ENCODE results near the gene SYNPO. TPM values are rescaled to one million over a fixed set of nuclear protein-coding genes. Genes with fewer than 3 reads are reported as not detected.

SYNPO gene
- total RNA-seq, 2 donors from 2014 or later: 0.18 to 0.53 TPM

GRCh38 chr5:150604010-150604409 is 36.5 kb upstream of the SYNPO start:
- no peaks in the 10 kb centered on the region for H3K9me3 Mint-ChIP-seq
- H3K36me3 Mint-ChIP-seq: no peaks in the 10 kb centered on the region
- no peak for DNase-seq (ENCODE audit: low spot score in 2 of 2)
- no peak for ATAC-seq
- no peak overlapping the region for H3K27ac Mint-ChIP-seq

GRCh38 chr5:150604894-150605440 is 35.5 kb upstream of the SYNPO start:
- H3K36me3 Mint-ChIP-seq: no peaks in the 10 kb centered on the region
- DNase-seq (ENCODE audit: low spot score in 2 of 2) (no peak), ATAC-seq (no peak)
- H3K9me3 Mint-ChIP-seq: no peaks in the 10 kb centered on the region
- no peak overlapping the region for H3K27ac Mint-ChIP-seq

- ATAC-seq (no peak), DNase-seq (ENCODE audit: low spot score in 2 of 2) (no peak)
- H3K36me3 Mint-ChIP-seq: no peaks in the 10 kb centered on the region
- no peak overlapping the region for H3K27ac Mint-ChIP-seq
- no peaks in the 10 kb centered on the region for H3K9me3 Mint-ChIP-seq
These were observed 34.9 kb upstream of the SYNPO start for GRCh38 chr5:150605546-150605945.

GRCh38 chr5:150606476-150606875 is 34.0 kb upstream of the SYNPO start:
- Mint-ChIP-seq H3K36me3 (no peaks in the 10 kb centered on the region), H3K9me3 (no peaks in the 10 kb centered on the region), H3K27ac (no peak overlapping the region)
- no peak for DNase-seq (ENCODE audit: low spot score in 2 of 2)
- ATAC-seq: no peak

- Mint-ChIP-seq H3K27ac (no peak overlapping the region), H3K36me3 (no peaks in the 10 kb centered on the region), H3K9me3 (no peaks in the 10 kb centered on the region)
- DNase-seq (ENCODE audit: low spot score in 2 of 2) (no peak), ATAC-seq (no peak)
These were observed 33.4 kb upstream of the SYNPO start for GRCh38 chr5:150607105-150607504.

GRCh38 chr5:150607991-150608390 is 32.5 kb upstream of the SYNPO start:
- Mint-ChIP-seq H3K27ac (no peak overlapping the region), H3K36me3 (no peaks in the 10 kb centered on the region), H3K9me3 (no peaks in the 10 kb centered on the region)
- ATAC-seq (no peak), DNase-seq (ENCODE audit: low spot score in 2 of 2) (no peak)

GRCh38 chr5:150608991-150609390 is 31.5 kb upstream of the SYNPO start:
- ATAC-seq (no peak), DNase-seq (ENCODE audit: low spot score in 2 of 2) (no peak)
- Mint-ChIP-seq H3K36me3 (no peaks in the 10 kb centered on the region), H3K27ac (no peak overlapping the region), H3K9me3 (no peaks in the 10 kb centered on the region)

GRCh38 chr5:150609843-150610584 is 30.4 kb upstream of the SYNPO start:
- DNase-seq (ENCODE audit: low spot score in 2 of 2) (no peak), ATAC-seq (no peak)
- H3K27ac Mint-ChIP-seq: no peak overlapping the region
- no peaks in the 10 kb centered on the region for H3K9me3 Mint-ChIP-seq
- H3K36me3 Mint-ChIP-seq: no peaks in the 10 kb centered on the region

GRCh38 chr5:150611026-150611425 is 29.4 kb upstream of the SYNPO start:
- Mint-ChIP-seq H3K9me3 (no peaks in the 10 kb centered on the region), H3K36me3 (no peaks in the 10 kb centered on the region), H3K27ac (no peak overlapping the region)
- DNase-seq (ENCODE audit: low spot score in 2 of 2): no peak
- ATAC-seq: no peak

GRCh38 chr5:150612405-150612804 is 28.1 kb upstream of the SYNPO start:
- Mint-ChIP-seq H3K27ac (no peak overlapping the region), H3K9me3 (no peaks in the 10 kb centered on the region), H3K36me3 (no peaks in the 10 kb centered on the region)
- no peak for ATAC-seq
- DNase-seq (ENCODE audit: low spot score in 2 of 2): no peak

GRCh38 chr5:150612905-150613670 is 27.4 kb upstream of the SYNPO start:
- ATAC-seq (no peak), DNase-seq (ENCODE audit: low spot score in 2 of 2) (no peak)
- Mint-ChIP-seq H3K27ac (no peak overlapping the region), H3K9me3 (no peaks in the 10 kb centered on the region), H3K36me3 (no peaks in the 10 kb centered on the region)

- ATAC-seq (no peak), DNase-seq (ENCODE audit: low spot score in 2 of 2) (no peak)
- Mint-ChIP-seq H3K36me3 (no peaks in the 10 kb centered on the region), H3K9me3 (no peaks in the 10 kb centered on the region), H3K27ac (no peak overlapping the region)
These were observed 26.3 kb upstream of the SYNPO start for GRCh38 chr5:150613991-150614660.

- Mint-ChIP-seq H3K27ac (peak overlapping the region in 1 of 2 donors; percentile 48), H3K36me3 (no peaks in the 10 kb centered on the region), H3K9me3 (no peaks in the 10 kb centered on the region)
- no peak for DNase-seq (ENCODE audit: low spot score in 2 of 2)
- ATAC-seq: no peak
These were observed 25.8 kb upstream of the SYNPO start for GRCh38 chr5:150614661-150615060.

GRCh38 chr5:150615141-150615699 is 25.2 kb upstream of the SYNPO start:
- DNase-seq (ENCODE audit: low spot score in 2 of 2) (no peak), ATAC-seq (no peak)
- Mint-ChIP-seq H3K27ac (peak overlapping the region in 1 of 2 donors; percentile 48), H3K9me3 (no peaks in the 10 kb centered on the region), H3K36me3 (no peaks in the 10 kb centered on the region)

- DNase-seq (ENCODE audit: low spot score in 2 of 2) (no peak), ATAC-seq (no peak)
- H3K9me3 Mint-ChIP-seq: no peaks in the 10 kb centered on the region
- no peak overlapping the region for H3K27ac Mint-ChIP-seq
- H3K36me3 Mint-ChIP-seq: no peaks in the 10 kb centered on the region
These were observed 24.4 kb upstream of the SYNPO start for GRCh38 chr5:150616024-150616470.

- Mint-ChIP-seq H3K36me3 (no peaks in the 10 kb centered on the region), H3K9me3 (no peaks in the 10 kb centered on the region), H3K27ac (no peak overlapping the region)
- ATAC-seq (no peak), DNase-seq (ENCODE audit: low spot score in 2 of 2) (no peak)
These were observed 24.0 kb upstream of the SYNPO start for GRCh38 chr5:150616506-150616905.

GRCh38 chr5:150618163-150618562 is 22.3 kb upstream of the SYNPO start:
- no peak for ATAC-seq
- H3K27ac Mint-ChIP-seq: no peak overlapping the region
- no peak for DNase-seq (ENCODE audit: low spot score in 2 of 2)
- no peaks in the 10 kb centered on the region for H3K36me3 Mint-ChIP-seq
- no peaks in the 10 kb centered on the region for H3K9me3 Mint-ChIP-seq

Data from activated naive CD4-positive, alpha-beta T cell treated with anti-CD3 and anti-CD28 coated beads, Interleukin-2, amount 50 U/mL, for 72 hours (primary cell).